ENCODE results near the gene DIDO1.

DIDO1 gene

GRCh38 chr20:62918147-62918546 lies 8.2 kb downstream of the DIDO1 start:
- DNase-seq (ENCODE audit: low spot score in 2 of 2) (no peak), ATAC-seq (peak; percentile 79)
- Mint-ChIP-seq H3K4me1 (peaks cover 78% of the 10 kb centered on the region), H3K27ac (peak overlapping the region; percentile 80), H3K9me3 (no peaks in the 10 kb centered on the region), H3K36me3 (peaks cover 59% of the 10 kb centered on the region), H3K4me3 (peak overlapping the region; percentile 79)

GRCh38 chr20:62917720-62918119 lies 8.6 kb downstream of the DIDO1 start:
- Mint-ChIP-seq H3K4me3 (peak overlapping the region; percentile 79), H3K36me3 (peaks cover 61% of the 10 kb centered on the region), H3K4me1 (peaks cover 79% of the 10 kb centered on the region), H3K27ac (peak overlapping the region; percentile 80), H3K9me3 (no peaks in the 10 kb centered on the region)
- no peak for DNase-seq (ENCODE audit: low spot score in 2 of 2)
- no peak for ATAC-seq

- peaks cover 71% of the 10 kb centered on the region for H3K4me1 Mint-ChIP-seq
- DNase-seq (ENCODE audit: low spot score in 2 of 2) = no peak
- H3K9me3 Mint-ChIP-seq = no peaks in the 10 kb centered on the region
- H3K4me3 Mint-ChIP-seq = peak overlapping the region; percentile 19
- H3K36me3 Mint-ChIP-seq = peaks cover 65% of the 10 kb centered on the region
- H3K27ac Mint-ChIP-seq = no peak overlapping the region
- no peak for ATAC-seq
Measured at GRCh38 chr20:62916703-62917476, 9.4 kb downstream of the DIDO1 start.

GRCh38 chr20:62914970-62915457 lies 11.3 kb downstream of the DIDO1 start:
- DNase-seq (ENCODE audit: low spot score in 2 of 2) = no peak
- peaks cover 67% of the 10 kb centered on the region for H3K4me1 Mint-ChIP-seq
- no peak for ATAC-seq
- peak overlapping the region; percentile 47 for H3K4me3 Mint-ChIP-seq
- peak overlapping the region; percentile 82 for H3K27ac Mint-ChIP-seq
- peaks cover 78% of the 10 kb centered on the region for H3K36me3 Mint-ChIP-seq
- no peaks in the 10 kb centered on the region for H3K9me3 Mint-ChIP-seq

- no peak for DNase-seq (ENCODE audit: low spot score in 2 of 2)
- Mint-ChIP-seq H3K27ac (no peak overlapping the region), H3K36me3 (peaks cover 84% of the 10 kb centered on the region), H3K9me3 (no peaks in the 10 kb centered on the region), H3K4me1 (peaks cover 66% of the 10 kb centered on the region), H3K4me3 (no peak overlapping the region)
- no peak for ATAC-seq
Measured at GRCh38 chr20:62914436-62914835, 11.9 kb downstream of the DIDO1 start.

GRCh38 chr20:62913043-62913630 lies 13.2 kb downstream of the DIDO1 start:
- DNase-seq (ENCODE audit: low spot score in 2 of 2) (no peak), ATAC-seq (no peak)
- peaks cover 89% of the 10 kb centered on the region for H3K36me3 Mint-ChIP-seq
- H3K9me3 Mint-ChIP-seq = no peaks in the 10 kb centered on the region
- no peak overlapping the region for H3K4me3 Mint-ChIP-seq
- peaks cover 60% of the 10 kb centered on the region for H3K4me1 Mint-ChIP-seq
- peak overlapping the region; percentile 54 for H3K27ac Mint-ChIP-seq

- no peak overlapping the region for H3K4me3 Mint-ChIP-seq
- peaks cover 90% of the 10 kb centered on the region for H3K36me3 Mint-ChIP-seq
- H3K4me1 Mint-ChIP-seq = peaks cover 57% of the 10 kb centered on the region
- DNase-seq (ENCODE audit: low spot score in 2 of 2) (no peak), ATAC-seq (no peak)
- no peak overlapping the region for H3K27ac Mint-ChIP-seq
- no peaks in the 10 kb centered on the region for H3K9me3 Mint-ChIP-seq
Measured at GRCh38 chr20:62911701-62912280, 14.5 kb downstream of the DIDO1 start.

GRCh38 chr20:62910777-62911497 lies 15.4 kb downstream of the DIDO1 start:
- no peaks in the 10 kb centered on the region for H3K9me3 Mint-ChIP-seq
- H3K4me1 Mint-ChIP-seq = peaks cover 55% of the 10 kb centered on the region
- H3K36me3 Mint-ChIP-seq = peaks cover 95% of the 10 kb centered on the region
- no peak for DNase-seq (ENCODE audit: low spot score in 2 of 2)
- H3K27ac Mint-ChIP-seq = peak overlapping the region; percentile 9
- no peak for ATAC-seq
- H3K4me3 Mint-ChIP-seq = no peak overlapping the region

GRCh38 chr20:62910217-62910766 lies 16.0 kb downstream of the DIDO1 start:
- Mint-ChIP-seq H3K27ac (peak overlapping the region; percentile 9), H3K9me3 (no peaks in the 10 kb centered on the region), H3K4me3 (no peak overlapping the region), H3K36me3 (peaks cover 99% of the 10 kb centered on the region), H3K4me1 (peaks cover 49% of the 10 kb centered on the region)
- ATAC-seq (no peak), DNase-seq (ENCODE audit: low spot score in 2 of 2) (no peak)

GRCh38 chr20:62908971-62909791 lies 17.1 kb downstream of the DIDO1 start:
- H3K27ac Mint-ChIP-seq = no peak overlapping the region
- H3K4me3 Mint-ChIP-seq = no peak overlapping the region
- DNase-seq (ENCODE audit: low spot score in 2 of 2) (no peak), ATAC-seq (no peak)
- H3K4me1 Mint-ChIP-seq = peaks cover 39% of the 10 kb centered on the region
- H3K36me3 Mint-ChIP-seq = peaks cover 100% of the 10 kb centered on the region
- no peaks in the 10 kb centered on the region for H3K9me3 Mint-ChIP-seq

- Mint-ChIP-seq H3K27ac (peak overlapping the region; percentile 60), H3K4me1 (peaks cover 39% of the 10 kb centered on the region), H3K4me3 (no peak overlapping the region), H3K9me3 (no peaks in the 10 kb centered on the region), H3K36me3 (peaks cover 100% of the 10 kb centered on the region)
- DNase-seq (ENCODE audit: low spot score in 2 of 2) (peak in 1 of 2 donors; percentile 70), ATAC-seq (peak; percentile 65)
Measured at GRCh38 chr20:62907384-62908317, 18.7 kb downstream of the DIDO1 start.

GRCh38 chr20:62906647-62907375 lies 19.5 kb downstream of the DIDO1 start:
- DNase-seq (ENCODE audit: low spot score in 2 of 2) = no peak
- H3K27ac Mint-ChIP-seq = peak overlapping the region; percentile 60
- H3K36me3 Mint-ChIP-seq = peaks cover 100% of the 10 kb centered on the region
- no peak for ATAC-seq
- no peak overlapping the region for H3K4me3 Mint-ChIP-seq
- H3K9me3 Mint-ChIP-seq = no peaks in the 10 kb centered on the region
- H3K4me1 Mint-ChIP-seq = peaks cover 39% of the 10 kb centered on the region

- no peak for DNase-seq (ENCODE audit: low spot score in 2 of 2)
- H3K9me3 Mint-ChIP-seq = no peaks in the 10 kb centered on the region
- ATAC-seq = no peak
- H3K4me3 Mint-ChIP-seq = no peak overlapping the region
- H3K4me1 Mint-ChIP-seq = peaks cover 39% of the 10 kb centered on the region
- H3K36me3 Mint-ChIP-seq = peaks cover 100% of the 10 kb centered on the region
- H3K27ac Mint-ChIP-seq = peak overlapping the region; percentile 60
Measured at GRCh38 chr20:62906209-62906608, 20.1 kb downstream of the DIDO1 start.
